H1 (cell line): ENCODE results near the gene NEDD4L. TPM values are rescaled to one million over a fixed set of nuclear protein-coding genes. Genes with fewer than 3 reads are reported as not detected.

Experiments used
- BRCA1 ChIP-seq: IDR thresholded peaks from 2 replicates; pipeline ENCODE4 v1.6.1; 2012; ENCODE audit warnings: low read depth, low read length, improper control_type of control experiment
- GTF2F1 ChIP-seq: IDR thresholded peaks from 2 replicates; pipeline ENCODE4 v1.6.1; 2012; ENCODE audit warnings: low read depth, low read length, improper control_type of control experiment, borderline replicate concordance
- NRF1 ChIP-seq: IDR thresholded peaks from 2 replicates; pipeline ENCODE4 v1.6.1; 2011; ENCODE audit warnings: mild to moderate bottlenecking, low read depth, low read length, improper control_type of control experiment
- SIN3A ChIP-seq, 2 experiments: IDR thresholded peaks in 1 of 2; conservative IDR thresholded peaks in 1 of 2; 2 replicates each; pipeline ENCODE4 v1.6.1; 2011 to 2012; ENCODE audit warnings: low read length in 2 of 2, improper control_type of control experiment in 1 of 2, low read depth in 1 of 2, mild to moderate bottlenecking in 1 of 2
- polyA plus RNA-seq, 7 experiments: library from polyadenylated mRNA; depleted of rRNA in 3 of 7; stranded (reverse) in 5 of 7; unstranded in 2 of 7; fragments of >200 nt in 5 of 7; fragments of 200-250 nt in 2 of 7; gene quantifications; 1 replicate in 5 of 7; 2 replicates in 1 of 7; 4 replicates in 1 of 7; pipeline versions ENCODE4 v1.2.1 to v1.2.3, GENCODE V29; 2011 to 2013; ENCODE audit warnings: missing spikeins in 2 of 7, mixed read lengths in 2 of 7
- total RNA-seq: library from RNA; stranded (reverse); fragmentation: NEBNext Ultra II Directional; extraction: Animal tissue kit (Norgen Biotek cat#: 25700); gene quantifications from 2 replicates; pipeline ENCODE4 v1.2.1, GENCODE V29; 2021
- TF ChIP-seq, protein P1 (sequence below): IDR thresholded peaks from 2 replicates; pipeline ENCODE4 v1.6.1; 2012; ENCODE audit warnings: inconsistent platforms
- TF ChIP-seq, protein P2 (sequence below), 3 experiments: IDR thresholded peaks; 1 replicate in 2 of 3; 2 replicates in 1 of 3; pipeline versions ENCODE4 v1.5.1 to v1.6.1; 2011; ENCODE audit warnings: low read length in 3 of 3, mild to moderate bottlenecking in 3 of 3, inconsistent platforms in 2 of 3, low read depth in 1 of 3, moderate library complexity in 1 of 3; ENCODE audit not compliant: insufficient read depth in 1 of 3; ENCODE audit errors: control extremely low read depth in 1 of 3

Gene NEDD4L
- total and polyA plus RNA-seq, 2 of the 8 experiments (the other 6 are each of a cell fraction or from before 2014, with no cell fraction given), result 37.3 to 69.8 TPM

DNA sequence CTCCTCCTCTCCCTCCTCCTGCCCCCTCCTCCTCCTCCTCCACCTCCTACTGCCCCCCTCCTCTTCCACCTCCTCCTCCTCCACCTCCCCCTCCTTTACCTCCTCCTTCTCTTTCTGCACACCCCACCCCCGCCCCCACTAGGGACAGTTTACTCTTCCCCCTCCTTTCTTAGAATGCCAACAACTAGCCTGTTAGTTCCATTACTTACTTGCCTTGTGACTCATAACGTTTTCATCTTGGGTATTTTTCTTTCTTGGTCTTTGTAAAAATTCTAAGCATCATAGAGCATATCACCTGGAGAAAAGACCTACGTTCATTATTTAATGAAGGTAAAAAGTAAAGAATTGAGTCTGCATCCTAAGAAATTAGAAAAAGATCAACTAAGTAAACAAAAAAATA lies 165.3 kb downstream of the NEDD4L start (continued):
- TF ChIP-seq NRF1, result no peak
- no peak for TF ChIP-seq GTF2F1
- TF ChIP-seq, protein P1, sequence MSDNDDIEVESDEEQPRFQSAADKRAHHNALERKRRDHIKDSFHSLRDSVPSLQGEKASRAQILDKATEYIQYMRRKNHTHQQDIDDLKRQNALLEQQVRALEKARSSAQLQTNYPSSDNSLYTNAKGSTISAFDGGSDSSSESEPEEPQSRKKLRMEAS, result no peak
- no peak for TF ChIP-seq BRCA1
- no peak for TF ChIP-seq SIN3A (conservative IDR thresholded peaks at IDR 0.05 in 1 of 2, IDR thresholded peaks at IDR 0.05 in 1 of 2; ENCODE audit: low read depth in 1 of 2, low read length in 2 of 2)
- TF ChIP-seq, protein P2, sequence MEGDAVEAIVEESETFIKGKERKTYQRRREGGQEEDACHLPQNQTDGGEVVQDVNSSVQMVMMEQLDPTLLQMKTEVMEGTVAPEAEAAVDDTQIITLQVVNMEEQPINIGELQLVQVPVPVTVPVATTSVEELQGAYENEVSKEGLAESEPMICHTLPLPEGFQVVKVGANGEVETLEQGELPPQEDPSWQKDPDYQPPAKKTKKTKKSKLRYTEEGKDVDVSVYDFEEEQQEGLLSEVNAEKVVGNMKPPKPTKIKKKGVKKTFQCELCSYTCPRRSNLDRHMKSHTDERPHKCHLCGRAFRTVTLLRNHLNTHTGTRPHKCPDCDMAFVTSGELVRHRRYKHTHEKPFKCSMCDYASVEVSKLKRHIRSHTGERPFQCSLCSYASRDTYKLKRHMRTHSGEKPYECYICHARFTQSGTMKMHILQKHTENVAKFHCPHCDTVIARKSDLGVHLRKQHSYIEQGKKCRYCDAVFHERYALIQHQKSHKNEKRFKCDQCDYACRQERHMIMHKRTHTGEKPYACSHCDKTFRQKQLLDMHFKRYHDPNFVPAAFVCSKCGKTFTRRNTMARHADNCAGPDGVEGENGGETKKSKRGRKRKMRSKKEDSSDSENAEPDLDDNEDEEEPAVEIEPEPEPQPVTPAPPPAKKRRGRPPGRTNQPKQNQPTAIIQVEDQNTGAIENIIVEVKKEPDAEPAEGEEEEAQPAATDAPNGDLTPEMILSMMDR (IDR thresholded peaks at IDR 0.05; ENCODE audit: control extremely low read depth in 1 of 3, insufficient read depth in 1 of 3, low read depth in 1 of 3, low read length in 3 of 3), result no peak
